Glutamatergic neuron (in vitro differentiated cells): ENCODE data around the gene TCERG1L. TPM values are rescaled to one million over a fixed set of nuclear protein-coding genes. Genes with fewer than 3 reads are reported as not detected.

ENCODE experiments used
- DNase-seq: peaks from one replicate; pipeline ENCODE4 v3.0.0; 2022
- H3K27ac Mint-ChIP-seq: one replicate; pipeline ENCODE4 v1.8.0; 2020; ENCODE audit warnings: mild to moderate bottlenecking, mixed read lengths, inconsistent platforms; ENCODE audit not compliant: unreplicated experiment
- H3K27me3 Mint-ChIP-seq: one replicate; pipeline ENCODE4 v1.8.0; 2020; ENCODE audit warnings: mild to moderate bottlenecking, moderate library complexity, mixed read lengths, inconsistent platforms; ENCODE audit not compliant: unreplicated experiment
- H3K36me3 Mint-ChIP-seq: one replicate; pipeline ENCODE4 v1.8.0; 2020; ENCODE audit warnings: mild to moderate bottlenecking, mixed read lengths, inconsistent platforms; ENCODE audit not compliant: unreplicated experiment
- H3K4me1 Mint-ChIP-seq: one replicate; pipeline ENCODE4 v1.8.0; 2020; ENCODE audit warnings: mild to moderate bottlenecking, low read depth, mixed read lengths, inconsistent platforms; ENCODE audit not compliant: unreplicated experiment
- H3K4me3 Mint-ChIP-seq: one replicate; pipeline ENCODE4 v1.8.0; 2020; ENCODE audit warnings: mild to moderate bottlenecking, mixed read lengths, inconsistent platforms; ENCODE audit not compliant: unreplicated experiment
- H3K9me3 Mint-ChIP-seq: one replicate; pipeline ENCODE4 v1.8.0; 2020; ENCODE audit warnings: mild to moderate bottlenecking, moderate library complexity, mixed read lengths, inconsistent platforms; ENCODE audit not compliant: unreplicated experiment
- CTCF ChIP-seq: fragments of 200-600 bp; sonication (generic); IDR thresholded peaks from one replicate; pipeline ENCODE4 v1.5.0; 2021; ENCODE audit not compliant: partially characterized antibody, unreplicated experiment
- total RNA-seq: library from RNA; stranded (reverse); fragmentation: NEBNext Ultra II Directional; extraction: Animal tissue kit (Norgen Biotek cat#: 25700); gene quantifications from one replicate; pipeline ENCODE4 v1.2.1, GENCODE V29; 2021; ENCODE audit not compliant: unreplicated experiment

The TCERG1L gene
- total RNA-seq, 1 donor from 2014 or later = 2.2 TPM

DNA sequence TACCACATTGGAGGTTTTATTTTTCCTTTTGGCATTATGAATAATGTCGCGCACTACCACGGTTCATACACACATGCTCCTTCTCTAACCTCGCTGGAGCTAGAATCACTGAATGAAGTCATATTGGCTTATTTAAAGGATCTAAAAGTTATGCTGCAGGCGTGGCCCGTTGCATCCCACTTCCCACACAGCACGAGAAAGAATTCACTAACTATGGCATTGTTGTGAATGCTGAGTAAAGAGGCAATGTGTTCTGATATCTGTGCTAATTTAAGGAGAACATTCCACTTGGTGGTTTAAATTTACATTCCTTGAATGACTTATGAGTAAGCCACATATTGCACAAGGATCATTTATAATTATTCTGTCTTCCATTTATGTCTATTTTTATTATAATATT, 20.7 kb downstream of the TCERG1L start:
- no peak for TF ChIP-seq CTCF
- Mint-ChIP-seq H3K4me1 (no peaks in the 10 kb centered on the region), H3K27me3 (peaks cover 2% of the 10 kb centered on the region), H3K4me3 (no peak overlapping the region), H3K36me3 (peaks cover 5% of the 10 kb centered on the region), H3K27ac (no peak overlapping the region), H3K9me3 (peaks cover 7% of the 10 kb centered on the region)
- DNase-seq = no peak

- Mint-ChIP-seq H3K27ac (no peak overlapping the region), H3K36me3 (no peaks in the 10 kb centered on the region), H3K4me1 (no peaks in the 10 kb centered on the region)
Measured at GRCh38 chr10:131288648-131289047, 22.9 kb downstream of the TCERG1L start.

GRCh38 chr10:131282961-131283360, 28.6 kb downstream of the TCERG1L start:
- Mint-ChIP-seq H3K27me3 (peaks cover 2% of the 10 kb centered on the region), H3K36me3 (no peaks in the 10 kb centered on the region), H3K27ac (no peak overlapping the region), H3K9me3 (peaks cover 12% of the 10 kb centered on the region), H3K4me3 (no peak overlapping the region), H3K4me1 (no peaks in the 10 kb centered on the region)
- TF ChIP-seq CTCF = no peak
- no peak for DNase-seq

More at GRCh38 chr10:131288648-131289047, 22.9 kb downstream of the TCERG1L start:
- no peak for TF ChIP-seq CTCF
- no peak for DNase-seq
- peaks cover 2% of the 10 kb centered on the region for H3K27me3 Mint-ChIP-seq
- peaks cover 5% of the 10 kb centered on the region for H3K9me3 Mint-ChIP-seq
- H3K4me3 Mint-ChIP-seq = no peak overlapping the region

DNA sequence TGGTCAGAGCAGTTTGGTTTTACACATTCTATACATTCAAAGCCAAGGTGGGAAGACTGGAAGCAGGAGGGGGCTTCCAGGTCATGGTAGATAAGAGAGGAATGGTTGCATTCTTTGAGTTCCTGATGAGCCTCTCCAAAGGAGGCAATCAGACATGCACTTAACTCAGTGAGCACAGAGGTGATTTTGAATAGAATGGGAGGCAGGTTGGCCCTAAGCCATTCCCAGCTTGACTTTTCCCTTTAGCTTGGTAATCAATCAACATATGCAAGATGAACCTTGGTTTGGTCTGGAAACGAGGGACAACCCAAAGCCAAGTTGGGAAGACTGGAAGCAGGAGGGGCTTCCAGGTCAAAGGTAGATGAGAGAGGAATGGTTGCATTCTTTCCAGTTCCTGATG, 31.4 kb downstream of the TCERG1L start:
- H3K27ac Mint-ChIP-seq = no peak overlapping the region
- TF ChIP-seq CTCF = no peak
- no peak overlapping the region for H3K4me3 Mint-ChIP-seq
- H3K36me3 Mint-ChIP-seq = no peaks in the 10 kb centered on the region
- DNase-seq = no peak
- no peaks in the 10 kb centered on the region for H3K4me1 Mint-ChIP-seq
- no peaks in the 10 kb centered on the region for H3K27me3 Mint-ChIP-seq
- peaks cover 9% of the 10 kb centered on the region for H3K9me3 Mint-ChIP-seq

DNA sequence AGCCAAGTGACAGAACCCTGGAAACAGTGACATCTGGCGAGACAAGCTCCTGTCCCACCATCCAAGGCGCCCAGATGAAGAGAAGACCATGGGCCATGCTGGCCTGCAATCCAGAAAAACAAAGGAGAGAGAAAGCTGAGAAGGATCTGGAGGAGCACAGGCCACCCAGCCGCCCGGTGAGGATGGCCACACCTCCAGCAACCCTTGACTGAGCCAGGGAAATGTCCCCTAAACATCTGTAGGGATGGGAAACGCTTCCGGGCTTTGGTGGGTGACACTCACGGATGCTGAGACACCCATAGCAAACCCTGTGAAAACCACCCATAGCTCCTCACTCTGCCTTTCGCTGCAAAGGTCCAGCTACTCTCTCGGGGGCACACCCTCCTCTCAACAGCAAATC, 32.0 kb downstream of the TCERG1L start:
- DNase-seq = no peak
- Mint-ChIP-seq H3K27ac (no peak overlapping the region), H3K4me1 (no peaks in the 10 kb centered on the region), H3K27me3 (no peaks in the 10 kb centered on the region), H3K9me3 (peaks cover 9% of the 10 kb centered on the region), H3K4me3 (no peak overlapping the region), H3K36me3 (no peaks in the 10 kb centered on the region)
- TF ChIP-seq CTCF = no peak
